Activated T-helper 1 cell treated with anti-CD3 and anti-CD28 coated beads, Interleukin-2, amount 50 U/mL, for 16 hours (primary cell): ENCODE measurements around the gene C19orf38.
"Not testable (repeated sequence)": the region's sequence is repeated elsewhere in the genome, so short reads cannot be mapped to it uniquely, and the experiment has no call there.

Source experiments
- DNase-seq, 2 donors: peaks; one replicate each; pipeline ENCODE4 v3.0.0-alpha.2; 2020; ENCODE audit warnings: low read depth in 1 of 2, low spot score in 1 of 2

The C19orf38 gene

GRCh38 chr19:10846500-10847202 is 1.6 kb upstream of the C19orf38 start:
- no peak for DNase-seq

GRCh38 chr19:10850631-10851030 is 2.4 kb downstream of the C19orf38 start:
- DNase-seq, result no peak

GRCh38 chr19:10852098-10852800 is 4.0 kb downstream of the C19orf38 start:
- no peak for DNase-seq

- DNase-seq, result no peak
Measured at GRCh38 chr19:10852941-10853340, 4.7 kb downstream of the C19orf38 start.

- no peak for DNase-seq
Measured at GRCh38 chr19:10854350-10855089, 6.3 kb downstream of the C19orf38 start.

GRCh38 chr19:10855879-10856522 is 7.8 kb downstream of the C19orf38 start:
- DNase-seq, result no peak

GRCh38 chr19:10856899-10857298 is 8.7 kb downstream of the C19orf38 start:
- not testable (repeated sequence) for DNase-seq

GRCh38 chr19:10858204-10858828 is 10.1 kb downstream of the C19orf38 start:
- DNase-seq, result no peak

- DNase-seq, result no peak
Measured at GRCh38 chr19:10861103-10861651, 13.0 kb downstream of the C19orf38 start.

GRCh38 chr19:10862561-10863106 is 14.4 kb downstream of the C19orf38 start:
- DNase-seq, result no peak

- no peak for DNase-seq
Measured at GRCh38 chr19:10863107-10863717, 15.0 kb downstream of the C19orf38 start.

- peak; percentile 65 for DNase-seq
Measured at GRCh38 chr19:10864538-10864899, 16.3 kb downstream of the C19orf38 start.

- no peak for DNase-seq
Measured at GRCh38 chr19:10866495-10866894, 18.3 kb downstream of the C19orf38 start.

GRCh38 chr19:10868872-10869547 is 20.8 kb downstream of the C19orf38 start:
- no peak for DNase-seq

- DNase-seq, result not testable (repeated sequence)
Measured at GRCh38 chr19:10869872-10870311, 21.7 kb downstream of the C19orf38 start.

- no peak for DNase-seq
Measured at GRCh38 chr19:10870501-10870954, 22.3 kb downstream of the C19orf38 start.

GRCh38 chr19:10870955-10871603 is 22.9 kb downstream of the C19orf38 start, which contains the start of gene CARM1:
CARM1 (plus strand) TSS chr19:10871553; CDS start chr19:10871703, 150 bp downstream.
- peak; percentile 97 to 99 for DNase-seq

- no peak for DNase-seq
Measured at GRCh38 chr19:10871711-10872545, 23.7 kb downstream of the C19orf38 start.
